Effector memory CD4-positive, alpha-beta T cell (primary cell): ENCODE results near the gene NCK2.

Experiments
- DNase-seq, 3 donors: peaks; one replicate each; pipeline ENCODE4 v3.0.0-alpha.2; 2020
- H3K27ac ChIP-seq: 2 replicates; pipeline ENCODE4 v1.7.0; 2013; ENCODE audit warnings: mild to moderate bottlenecking, low read length, moderate library complexity; ENCODE audit not compliant: insufficient read depth, poor library complexity, severe bottlenecking
- H3K27me3 ChIP-seq: replicated peaks from 2 replicates; pipeline ENCODE4 v1.7.0; 2013; ENCODE audit warnings: mild to moderate bottlenecking, low read length; ENCODE audit not compliant: insufficient read depth, control insufficient read depth, poor library complexity, severe bottlenecking
- H3K36me3 ChIP-seq: 2 replicates; pipeline ENCODE4 v1.7.0; 2013; ENCODE audit warnings: mild to moderate bottlenecking, low read length, moderate library complexity; ENCODE audit not compliant: control insufficient read depth, insufficient read depth
- H3K4me1 ChIP-seq: 2 replicates; pipeline ENCODE4 v1.7.0; 2013; ENCODE audit warnings: low read length, mild to moderate bottlenecking; ENCODE audit not compliant: control insufficient read depth, insufficient read depth, poor library complexity, severe bottlenecking
- H3K4me3 ChIP-seq: 2 replicates; pipeline ENCODE4 v1.7.0; 2013; ENCODE audit warnings: low read length, low read depth, mild to moderate bottlenecking; ENCODE audit not compliant: insufficient read depth, poor library complexity, severe bottlenecking
- H3K9me3 ChIP-seq: 2 replicates; pipeline ENCODE4 v1.7.0; 2013; ENCODE audit warnings: mild to moderate bottlenecking, low read length, moderate library complexity; ENCODE audit not compliant: control insufficient read depth

Gene NCK2

DNA sequence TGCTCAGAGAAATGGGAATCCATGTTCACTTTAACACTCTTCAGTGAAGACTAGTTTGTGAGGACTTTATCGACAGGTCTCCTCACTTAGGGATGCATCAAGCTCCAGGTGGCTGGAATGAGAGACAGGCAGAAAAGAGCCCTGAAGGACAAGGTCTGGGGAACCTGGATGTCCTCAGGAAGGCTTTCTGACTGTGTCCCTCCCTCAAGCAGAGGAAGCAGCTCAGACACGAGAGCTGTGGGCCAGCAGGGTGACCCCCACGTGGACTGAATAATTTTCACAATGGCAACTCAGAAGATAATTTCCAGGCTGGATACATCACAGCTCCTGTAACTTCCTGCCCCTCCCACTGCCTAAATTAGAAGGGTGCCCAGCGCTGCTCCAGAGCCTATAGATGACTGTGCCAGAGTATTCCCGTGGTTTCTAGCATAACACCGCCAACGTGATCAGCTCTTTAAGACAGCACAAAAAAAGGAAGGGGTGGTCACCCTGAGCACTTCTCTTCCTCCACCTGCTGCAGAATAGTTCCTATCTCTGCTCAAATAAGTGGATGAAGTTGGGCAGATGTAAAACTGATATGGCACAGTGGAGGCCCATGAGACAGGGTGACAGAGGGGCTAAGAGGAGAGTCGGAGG is 25.7 kb upstream of the NCK2 start:
- Histone ChIP-seq H3K4me1 (no peaks in the 10 kb centered on the region), H3K27me3 (no peaks in the 10 kb centered on the region), H3K4me3 (no peak overlapping the region)

DNA sequence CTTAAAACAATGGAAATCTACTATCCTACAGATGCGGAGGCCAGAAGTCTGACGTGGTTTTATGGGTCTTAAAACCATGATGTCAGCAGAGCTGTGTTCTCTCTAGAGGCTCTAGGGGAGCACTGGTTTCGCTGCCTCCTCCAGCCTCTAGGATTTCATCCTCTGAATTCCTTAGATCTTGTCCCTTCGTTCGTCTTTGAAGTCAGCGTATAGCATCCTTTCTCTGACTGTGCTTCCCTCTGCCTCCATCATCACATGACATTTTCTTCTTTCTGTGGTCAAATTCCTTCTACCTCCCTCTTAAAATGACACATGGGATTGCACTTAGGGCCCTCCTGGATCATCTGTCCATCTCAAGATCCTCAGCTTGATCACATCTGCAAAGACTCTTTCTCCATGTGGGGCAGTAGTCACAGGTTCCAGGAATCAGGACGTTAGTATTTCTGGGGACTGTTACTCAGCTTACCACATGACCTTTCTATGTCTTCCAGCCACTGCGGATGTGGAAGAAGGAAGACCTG is 22.7 kb upstream of the NCK2 start:
- Histone ChIP-seq H3K27me3 (no peaks in the 10 kb centered on the region), H3K9me3 (no peaks in the 10 kb centered on the region), H3K4me3 (no peak overlapping the region), H3K4me1 (no peaks in the 10 kb centered on the region), H3K27ac (no peak overlapping the region), H3K36me3 (no peaks in the 10 kb centered on the region)
- DNase-seq: no peak

More for the DNA sequence above, 25.7 kb upstream of the NCK2 start:
- DNase-seq: no peak
- no peak overlapping the region for H3K27ac ChIP-seq
- no peaks in the 10 kb centered on the region for H3K9me3 ChIP-seq
- H3K36me3 ChIP-seq: no peaks in the 10 kb centered on the region

DNA sequence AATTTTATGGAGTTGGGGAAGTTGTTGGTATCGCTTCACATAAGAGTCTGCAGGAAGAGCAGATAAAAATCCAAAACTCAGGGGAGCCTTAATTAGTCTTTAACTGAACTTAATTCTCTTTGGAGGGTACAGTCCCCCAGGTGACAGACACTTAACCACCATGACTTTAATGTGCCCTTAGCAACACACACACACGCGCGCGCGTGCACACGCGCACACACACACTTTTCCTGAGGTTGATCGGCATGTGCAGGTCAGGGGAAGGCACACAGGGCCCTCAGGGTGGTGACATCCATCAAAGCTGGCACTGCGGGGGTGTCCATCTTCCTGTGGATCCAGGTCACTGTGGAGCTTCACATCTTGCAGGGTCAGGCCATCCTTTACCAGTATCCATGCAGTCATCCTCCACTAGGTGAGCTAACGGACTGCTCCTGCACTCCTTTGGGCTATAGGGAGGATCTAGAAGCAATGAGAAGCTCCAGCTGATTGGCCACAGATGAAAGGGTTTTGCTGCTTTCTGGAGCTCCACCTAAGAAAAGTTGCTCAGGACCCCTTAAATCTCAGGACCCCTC is 21.9 kb upstream of the NCK2 start:
- Histone ChIP-seq H3K4me3 (no peak overlapping the region), H3K36me3 (no peaks in the 10 kb centered on the region), H3K27ac (no peak overlapping the region), H3K4me1 (no peaks in the 10 kb centered on the region), H3K9me3 (peaks cover 5% of the 10 kb centered on the region), H3K27me3 (no peaks in the 10 kb centered on the region)
- no peak for DNase-seq

DNA sequence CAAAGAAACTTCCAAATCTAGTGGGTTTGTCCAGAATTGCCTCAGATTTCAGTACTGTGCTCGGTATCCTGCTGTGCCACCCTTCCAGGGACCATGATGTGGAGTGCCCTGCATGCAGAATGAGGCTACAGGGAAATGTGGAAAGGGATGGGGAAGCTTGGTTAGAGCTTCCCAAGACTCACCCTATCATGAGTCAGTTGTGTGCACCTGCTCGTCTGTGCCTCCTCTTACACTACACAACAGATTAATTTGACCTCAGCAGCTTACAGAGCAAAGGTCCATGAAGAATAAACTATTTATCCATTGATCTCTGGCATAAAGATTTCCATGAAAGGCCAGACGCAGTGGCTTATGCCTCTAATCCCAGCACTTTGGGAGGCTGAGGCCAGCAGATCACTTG is 21.3 kb upstream of the NCK2 start:
- Histone ChIP-seq H3K27me3 (no peaks in the 10 kb centered on the region), H3K36me3 (no peaks in the 10 kb centered on the region), H3K4me3 (no peak overlapping the region), H3K9me3 (peaks cover 5% of the 10 kb centered on the region), H3K4me1 (no peaks in the 10 kb centered on the region), H3K27ac (no peak overlapping the region)
- no peak for DNase-seq

DNA sequence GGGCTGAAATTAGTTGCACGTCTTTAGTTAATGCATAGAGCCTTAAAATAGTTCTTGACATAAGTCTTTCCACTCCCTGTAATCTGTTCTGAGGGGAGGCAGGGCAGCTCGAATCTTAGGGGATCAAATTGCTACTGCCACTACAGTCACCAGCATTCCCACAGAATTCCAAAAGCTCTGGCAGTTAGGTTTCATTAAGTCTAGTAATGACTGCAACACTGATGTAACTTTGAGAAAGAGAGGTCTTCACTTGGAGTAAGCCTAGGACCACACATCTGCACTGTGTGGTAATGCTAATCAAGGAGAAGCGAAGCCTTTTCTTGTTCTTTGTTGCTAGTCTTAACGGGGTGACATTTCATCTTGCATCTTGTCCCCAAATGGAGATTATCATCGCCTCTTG is 19.3 kb upstream of the NCK2 start:
- no peaks in the 10 kb centered on the region for H3K4me1 ChIP-seq
- H3K4me3 ChIP-seq: no peak overlapping the region
- peaks cover 5% of the 10 kb centered on the region for H3K9me3 ChIP-seq
- no peaks in the 10 kb centered on the region for H3K36me3 ChIP-seq
- H3K27me3 ChIP-seq: no peaks in the 10 kb centered on the region
- no peak for DNase-seq
- H3K27ac ChIP-seq: no peak overlapping the region

DNA sequence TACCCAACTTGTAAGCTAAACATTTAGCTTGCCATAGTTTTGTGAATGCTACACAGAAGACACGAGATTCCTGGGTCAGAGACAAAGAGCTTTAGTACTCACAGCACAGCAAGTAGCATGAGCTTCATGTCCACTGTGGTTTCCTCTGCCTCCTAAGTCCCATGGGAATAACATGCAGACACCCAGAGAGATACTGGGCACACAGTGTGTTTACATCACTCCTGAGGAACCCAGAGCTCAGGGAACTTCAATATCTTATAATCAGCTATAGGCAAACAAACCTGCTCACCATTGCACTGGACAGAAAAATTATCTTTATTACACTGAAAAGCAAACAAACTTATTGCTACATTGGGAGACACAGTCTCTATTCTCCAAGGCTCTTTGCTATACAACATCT is 14.5 kb upstream of the NCK2 start:
- H3K9me3 ChIP-seq: peaks cover 5% of the 10 kb centered on the region
- no peak for DNase-seq
- no peaks in the 10 kb centered on the region for H3K27me3 ChIP-seq
- no peak overlapping the region for H3K4me3 ChIP-seq
- H3K36me3 ChIP-seq: no peaks in the 10 kb centered on the region
- H3K27ac ChIP-seq: no peak overlapping the region
- peaks cover 10% of the 10 kb centered on the region for H3K4me1 ChIP-seq

DNA sequence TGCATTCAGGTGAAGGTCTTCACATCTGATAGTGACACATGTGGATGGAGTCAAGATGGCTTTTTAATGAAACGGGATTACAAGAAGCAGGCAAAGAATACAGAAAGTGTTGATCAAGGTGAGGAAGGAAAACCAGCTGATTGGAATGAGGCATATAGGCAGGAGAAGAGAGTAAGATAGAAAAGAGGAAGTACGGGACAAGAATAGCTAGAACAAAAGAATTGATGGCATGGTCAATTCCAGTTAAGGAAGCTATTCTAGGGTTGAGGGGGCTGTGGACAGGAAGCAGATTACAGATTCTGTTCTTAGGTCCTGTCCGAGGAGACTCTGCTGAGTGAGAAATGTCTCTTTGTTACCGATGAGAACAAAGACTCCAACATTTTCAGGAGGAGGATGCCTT is 13.2 kb upstream of the NCK2 start:
- DNase-seq: no peak
- Histone ChIP-seq H3K9me3 (peaks cover 5% of the 10 kb centered on the region), H3K4me3 (no peak overlapping the region), H3K27me3 (no peaks in the 10 kb centered on the region), H3K27ac (no peak overlapping the region), H3K4me1 (peaks cover 10% of the 10 kb centered on the region), H3K36me3 (no peaks in the 10 kb centered on the region)

DNA sequence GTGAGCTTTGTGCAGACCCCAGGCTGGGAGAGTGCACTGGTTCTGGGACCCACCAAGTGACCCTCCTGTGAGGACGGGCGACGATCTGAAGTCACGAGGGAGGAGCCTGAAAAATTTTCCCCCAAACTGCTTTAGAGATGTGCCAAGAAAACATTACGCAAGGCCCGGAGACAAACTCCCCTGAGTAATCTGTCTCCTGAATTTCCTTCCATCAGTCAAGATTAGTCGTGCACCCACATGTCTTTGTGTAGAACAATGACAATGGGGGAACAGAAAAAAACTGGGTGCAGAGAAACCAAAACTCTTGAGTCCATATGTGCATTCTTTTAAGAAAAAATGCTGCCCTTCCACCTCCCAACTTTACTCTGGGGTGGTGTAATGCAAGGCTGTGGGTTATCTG is 12.6 kb upstream of the NCK2 start:
- Histone ChIP-seq H3K9me3 (peaks cover 5% of the 10 kb centered on the region), H3K4me3 (no peak overlapping the region), H3K36me3 (no peaks in the 10 kb centered on the region), H3K27ac (no peak overlapping the region), H3K4me1 (peaks cover 10% of the 10 kb centered on the region), H3K27me3 (no peaks in the 10 kb centered on the region)
- no peak for DNase-seq

DNA sequence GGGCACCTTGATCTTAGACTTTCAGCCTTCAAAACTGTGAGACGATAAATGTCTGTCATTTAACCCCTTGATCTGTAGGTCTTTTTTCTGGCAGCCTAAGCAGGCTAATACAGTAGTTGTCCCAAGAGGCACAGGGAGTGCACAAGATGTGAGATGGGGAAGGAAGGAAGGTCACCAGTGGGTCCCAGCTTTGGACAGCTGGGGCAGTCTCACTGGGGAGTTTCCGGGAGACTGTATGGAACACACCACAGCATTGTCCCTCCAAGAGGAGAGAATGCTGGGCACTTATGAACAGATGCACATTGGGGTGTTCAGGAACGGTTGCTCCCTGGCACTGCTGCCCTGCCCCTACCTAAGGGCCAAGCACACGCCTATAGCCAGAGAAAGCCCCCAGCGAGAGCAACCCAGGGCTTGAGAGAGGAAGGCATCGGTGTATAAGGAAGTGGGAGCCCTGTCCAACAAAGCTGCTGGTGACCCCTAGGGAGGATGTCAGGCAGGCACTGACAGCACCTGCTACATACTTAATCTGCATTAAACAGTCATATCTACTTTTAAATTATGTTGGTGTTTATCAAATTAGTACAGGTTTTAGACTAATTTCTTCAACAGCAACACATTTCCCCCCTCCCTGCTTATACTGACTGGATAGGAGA is 11.6 kb upstream of the NCK2 start:
- Histone ChIP-seq H3K9me3 (no peaks in the 10 kb centered on the region), H3K4me3 (no peak overlapping the region), H3K4me1 (peaks cover 18% of the 10 kb centered on the region), H3K36me3 (no peaks in the 10 kb centered on the region), H3K27me3 (no peaks in the 10 kb centered on the region), H3K27ac (no peak overlapping the region)
- DNase-seq: no peak

DNA sequence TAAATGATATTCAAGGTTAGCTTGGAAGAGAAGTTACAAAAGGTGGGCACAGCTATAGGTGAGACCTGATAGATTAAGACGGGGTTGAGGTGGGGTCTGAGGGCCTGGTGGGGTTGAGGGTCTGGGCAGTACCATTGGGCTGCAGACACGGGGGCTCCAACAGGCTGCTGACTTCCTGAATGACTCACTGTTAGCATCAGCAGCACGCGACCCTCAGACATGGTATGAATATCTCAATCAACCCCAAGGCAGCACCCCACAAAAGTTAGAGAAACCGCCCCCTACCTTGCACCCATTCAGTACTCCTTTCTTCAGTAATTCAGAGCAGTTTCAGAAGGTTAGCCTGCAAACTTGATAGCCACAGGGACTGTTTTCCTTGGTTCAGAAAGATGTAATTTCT is 10.8 kb upstream of the NCK2 start:
- H3K4me3 ChIP-seq: no peak overlapping the region
- H3K36me3 ChIP-seq: no peaks in the 10 kb centered on the region
- no peaks in the 10 kb centered on the region for H3K27me3 ChIP-seq
- no peak overlapping the region for H3K27ac ChIP-seq
- no peaks in the 10 kb centered on the region for H3K9me3 ChIP-seq
- no peak for DNase-seq
- H3K4me1 ChIP-seq: peaks cover 20% of the 10 kb centered on the region
